ENCODE results near the gene C2orf72. TPM values are rescaled to one million over a fixed set of nuclear protein-coding genes. Genes with fewer than 3 reads are reported as not detected.

C2orf72 gene
- total and polyA plus RNA-seq, 2 of the 13 experiments (the other 11 are each of a cell fraction or from before 2014, with no cell fraction given) = 147 to 203 TPM

- TF ChIP-seq TCF12 (IDR thresholded peaks at IDR 0.05) (no peak), TCF12 (CRISPR knock-in tag; IDR thresholded peaks at IDR 0.05) (no peak), HOXA9 (CRISPR knock-in tag; IDR thresholded peaks at IDR 0.05; ENCODE audit: borderline replicate concordance) (no peak), ZNF660 (CRISPR knock-in tag; IDR thresholded peaks at IDR 0.05; ENCODE audit: borderline replicate concordance, low read depth) (no peak), ZBTB21 (CRISPR knock-in tag; IDR thresholded peaks at IDR 0.05) (no peak), ZHX1 (CRISPR knock-in tag; IDR thresholded peaks at IDR 0.05; ENCODE audit: low read depth) (no peak), ZNF766 (CRISPR knock-in tag; IDR thresholded peaks at IDR 0.05; ENCODE audit: borderline replicate concordance) (0 out of 2 replicates have a peak, but pooled peaks have one; percentile 74), CERS6 (CRISPR knock-in tag; IDR thresholded peaks at IDR 0.05) (no peak), ZNF710 (CRISPR knock-in tag; IDR thresholded peaks at IDR 0.05; ENCODE audit: borderline replicate concordance) (0 out of 2 replicates have a peak, but pooled peaks have one; percentile 53), HNRNPL (IDR thresholded peaks at IDR 0.05; ENCODE audit: low read depth, low read length) (peak; percentile 85), ZSCAN12 (CRISPR knock-in tag; IDR thresholded peaks at IDR 0.05) (peak; percentile 33; the same call in 1 of the 2 replicates), ZNF335 (CRISPR knock-in tag; IDR thresholded peaks at IDR 0.05) (peak; percentile 98), HNRNPLL (IDR thresholded peaks at IDR 0.05; ENCODE audit: low read depth, low read length, poor library complexity, severe bottlenecking) (peak; percentile 95), GMEB1 (CRISPR knock-in tag; IDR thresholded peaks at IDR 0.05; ENCODE audit: borderline replicate concordance) (peak; percentile 47; the same call in 1 of the 2 replicates), XRCC5 (optimal IDR thresholded peaks at IDR 0.05; ENCODE audit: low read length) (peak; percentile 99), ZBTB49 (CRISPR knock-in tag; IDR thresholded peaks at IDR 0.05; ENCODE audit: borderline replicate concordance) (no peak), FOXK1 (CRISPR knock-in tag; IDR thresholded peaks at IDR 0.05; ENCODE audit: borderline replicate concordance, low read depth) (peak; percentile 7)
Measured at GRCh38 chr2:231052494-231053451, 15.4 kb downstream of the C2orf72 start (continued).

Data from HepG2 (cell line).